Activated CD8-positive, alpha-beta memory T cell treated with anti-CD3 and anti-CD28 coated beads, Interleukin-2, amount 50 U/mL, for 4 hours (primary cell): ENCODE results near the gene GRAMD2B.
"Not testable (repeated sequence)": the region's sequence is repeated elsewhere in the genome, so short reads cannot be mapped to it uniquely, and the experiment has no call there.

ENCODE experiments used
- DNase-seq: peaks from one replicate; pipeline ENCODE4 v3.0.0-alpha.2; 2020

Gene GRAMD2B

DNA sequence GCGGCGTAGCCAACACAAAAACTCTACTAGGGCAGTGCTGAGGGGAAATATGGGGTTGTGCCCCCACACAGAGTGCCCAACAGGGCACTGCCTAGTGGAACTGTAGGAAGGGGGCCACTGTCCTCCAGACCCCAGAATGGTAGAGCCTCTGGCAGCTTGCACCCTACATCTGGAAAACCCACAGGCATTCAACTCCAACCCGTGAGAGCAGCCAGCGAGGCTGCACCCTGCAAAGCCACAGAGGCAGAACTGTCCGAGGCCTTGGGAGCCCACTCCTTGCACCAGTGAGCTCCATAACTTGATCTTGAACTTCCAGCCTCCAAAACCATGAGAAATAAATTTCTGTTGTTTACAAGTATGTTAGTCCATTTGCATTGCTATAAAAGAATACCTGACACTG, 27.7 kb downstream of the GRAMD2B start:
- no peak for DNase-seq

DNA sequence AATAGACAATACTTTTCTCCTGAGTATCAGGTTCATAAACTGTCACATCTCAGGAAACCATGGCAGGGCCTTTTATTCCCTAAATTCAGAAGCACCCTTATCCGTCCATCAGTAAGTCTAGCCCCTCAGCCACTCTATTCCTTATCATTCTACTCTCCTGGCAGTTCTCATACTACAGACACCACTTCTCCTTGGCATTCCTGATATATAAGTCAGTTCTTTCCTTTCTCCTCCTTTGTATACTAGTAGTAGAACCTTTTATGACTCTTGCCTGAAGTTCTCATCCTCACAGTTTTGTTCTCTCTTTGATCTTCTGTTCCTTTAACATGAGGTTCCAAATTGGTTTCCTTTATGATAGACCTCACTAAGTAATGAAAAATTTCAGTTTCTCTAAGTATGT, 29.3 kb downstream of the GRAMD2B start:
- no peak for DNase-seq

DNA sequence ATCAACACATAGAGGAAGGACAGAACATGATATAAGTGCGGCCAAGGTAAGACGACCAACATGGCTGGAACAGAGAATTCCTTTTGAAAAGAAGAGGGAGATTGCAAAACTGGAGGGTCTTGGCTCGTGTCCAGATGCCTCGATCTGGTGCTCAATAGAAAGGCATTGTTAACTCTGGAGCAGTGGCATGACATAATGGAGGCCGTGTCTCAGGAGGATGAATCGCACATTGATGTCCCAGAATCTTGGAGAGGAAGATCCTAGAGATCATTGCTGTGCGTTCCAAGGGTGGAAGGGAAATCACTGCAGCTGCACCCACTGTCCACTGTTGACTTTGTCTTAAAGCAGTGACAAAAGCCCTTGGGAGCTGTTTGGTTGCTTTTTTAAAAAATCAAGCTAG, 30.9 kb downstream of the GRAMD2B start:
- no peak for DNase-seq

DNA sequence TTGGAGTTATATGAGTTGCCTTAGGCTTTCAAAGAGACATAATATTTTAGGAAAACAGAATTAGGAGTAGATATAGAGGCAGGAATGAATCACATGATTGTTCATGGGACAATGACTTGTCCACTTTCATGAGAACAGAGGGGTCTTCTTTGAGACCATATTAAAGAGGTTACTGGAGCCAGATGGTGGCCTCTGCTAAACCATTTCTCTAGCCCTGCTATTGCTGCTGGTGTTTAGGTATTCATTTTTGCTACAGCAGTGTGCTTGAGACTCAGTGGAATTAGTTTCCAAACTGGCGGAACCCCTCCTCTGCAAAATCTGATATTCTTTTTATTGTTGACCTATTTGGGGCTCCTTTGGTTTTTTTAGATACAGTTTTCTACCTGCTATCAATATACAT, 31.3 kb downstream of the GRAMD2B start:
- DNase-seq = no peak

DNA sequence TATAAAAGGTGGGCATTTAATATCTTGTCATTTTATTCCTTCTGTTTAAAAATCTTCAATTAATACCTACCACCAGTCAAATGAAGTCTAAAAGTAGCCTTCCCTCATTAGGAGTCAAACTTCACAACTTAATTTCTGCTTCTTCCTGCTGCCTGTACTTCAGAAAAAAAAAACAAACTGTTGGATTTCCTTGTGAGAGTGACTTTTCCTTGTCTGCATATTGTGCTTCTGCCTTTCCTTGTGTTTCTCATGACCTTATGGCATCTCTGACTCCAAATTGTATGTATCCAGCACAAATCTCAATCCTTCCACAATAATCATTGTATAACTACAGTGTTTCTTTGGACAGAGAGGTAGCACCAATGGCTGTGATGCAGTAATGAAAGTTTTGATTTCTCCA, 32.1 kb downstream of the GRAMD2B start:
- no peak for DNase-seq

DNA sequence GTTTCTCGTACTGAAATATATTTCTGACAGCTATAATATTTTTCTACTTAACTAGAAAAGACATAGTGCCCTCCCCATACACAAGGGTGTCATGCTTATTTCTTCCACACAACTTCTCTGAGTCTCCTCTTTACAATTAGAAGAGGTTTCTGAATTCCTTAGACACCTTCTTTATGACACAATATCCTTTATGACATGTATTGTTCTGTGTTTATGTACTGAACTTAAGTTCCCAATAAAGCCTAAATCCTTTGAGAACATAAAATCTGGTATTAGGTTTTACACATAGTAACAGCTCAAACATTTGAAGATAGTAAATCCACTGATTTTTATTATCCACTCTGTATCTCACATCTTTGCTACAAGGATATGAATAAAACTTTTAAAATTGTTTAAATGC, 32.5 kb downstream of the GRAMD2B start:
- DNase-seq = no peak

DNA sequence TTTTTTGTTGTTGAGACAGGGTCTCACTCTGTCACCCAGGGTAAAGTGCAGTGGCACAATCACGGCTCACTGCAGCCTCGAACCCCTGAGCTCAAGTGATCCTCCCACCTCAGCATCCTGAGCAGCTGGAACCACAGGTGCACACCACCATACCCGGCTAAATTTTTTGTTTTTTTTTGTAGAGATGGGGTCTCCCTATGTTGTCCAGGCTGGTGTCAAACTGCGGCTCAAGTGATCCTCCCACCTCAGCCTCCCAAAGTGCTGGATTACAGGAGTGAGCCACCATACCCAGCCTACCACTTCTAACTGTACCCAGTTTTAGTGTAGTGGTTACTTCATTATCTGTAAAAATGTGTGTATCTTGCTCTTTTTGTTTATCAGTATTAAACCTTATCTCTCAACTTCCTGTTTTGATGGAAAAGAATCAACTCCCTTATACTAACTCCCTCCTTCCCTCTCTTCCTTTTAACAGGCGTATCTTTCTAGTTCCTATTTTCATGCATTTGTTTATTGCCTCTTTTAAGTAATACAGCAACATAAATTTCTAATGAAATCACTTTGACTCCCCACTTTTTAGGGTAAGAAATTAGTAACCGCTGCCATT, 33.1 kb downstream of the GRAMD2B start:
- no peak for DNase-seq

DNA sequence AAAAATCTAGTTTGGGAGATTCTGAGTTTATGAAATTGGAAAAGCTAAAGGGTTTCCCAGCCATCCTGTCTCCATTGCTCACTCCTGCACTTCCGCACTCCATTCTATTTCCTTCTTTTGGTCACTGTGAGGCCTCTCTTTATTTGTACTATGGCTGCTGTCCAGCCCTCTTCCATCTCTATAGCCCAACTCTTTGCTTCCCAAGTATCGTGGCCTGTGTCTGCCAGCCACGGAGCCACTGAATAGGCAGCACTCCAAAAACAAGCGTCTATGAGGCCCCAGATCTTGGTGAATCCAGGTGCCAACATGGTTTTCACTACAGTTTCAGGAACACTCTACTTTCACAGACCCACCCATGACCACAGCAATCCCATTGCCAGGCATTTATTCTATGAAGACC, 37.2 kb downstream of the GRAMD2B start:
- DNase-seq = no peak

DNA sequence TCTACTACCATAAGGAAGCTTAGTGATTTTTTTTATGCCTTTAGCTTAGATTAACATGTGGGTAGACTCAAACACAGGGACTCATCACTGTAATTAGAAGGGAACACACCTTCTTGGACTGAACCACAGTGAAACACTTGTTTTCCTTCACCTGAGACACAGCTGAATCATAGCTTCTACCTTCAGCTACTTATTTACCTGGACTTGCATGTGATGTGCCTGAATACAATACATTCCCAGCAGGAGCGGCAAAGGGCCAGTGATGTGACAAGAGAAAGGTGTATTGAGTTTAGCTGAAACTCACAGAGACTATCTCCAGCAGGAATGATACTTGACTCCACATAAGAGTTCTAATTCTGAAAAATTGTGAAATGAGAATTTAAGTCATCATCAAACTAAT, 37.8 kb downstream of the GRAMD2B start:
- no peak for DNase-seq

DNA sequence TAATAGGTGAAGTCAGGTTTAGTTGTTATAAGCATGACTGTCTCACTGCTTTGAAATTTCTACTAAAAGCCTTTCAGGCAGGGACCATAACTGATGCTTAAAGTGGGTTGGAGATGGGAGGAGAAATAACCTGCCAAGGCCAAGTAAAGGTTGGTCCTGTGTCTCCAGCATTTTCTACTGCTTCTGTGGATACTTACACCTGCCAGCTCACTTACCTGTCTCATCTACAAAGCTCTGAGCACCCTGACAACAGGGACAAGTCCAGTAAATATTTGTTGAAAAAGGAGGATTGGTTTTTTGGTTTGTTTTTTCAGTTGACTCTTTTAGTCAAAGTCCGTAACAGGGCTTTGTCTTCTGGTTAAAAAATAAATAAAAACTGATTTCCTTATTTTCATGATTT, 38.6 kb downstream of the GRAMD2B start:
- no peak for DNase-seq

DNA sequence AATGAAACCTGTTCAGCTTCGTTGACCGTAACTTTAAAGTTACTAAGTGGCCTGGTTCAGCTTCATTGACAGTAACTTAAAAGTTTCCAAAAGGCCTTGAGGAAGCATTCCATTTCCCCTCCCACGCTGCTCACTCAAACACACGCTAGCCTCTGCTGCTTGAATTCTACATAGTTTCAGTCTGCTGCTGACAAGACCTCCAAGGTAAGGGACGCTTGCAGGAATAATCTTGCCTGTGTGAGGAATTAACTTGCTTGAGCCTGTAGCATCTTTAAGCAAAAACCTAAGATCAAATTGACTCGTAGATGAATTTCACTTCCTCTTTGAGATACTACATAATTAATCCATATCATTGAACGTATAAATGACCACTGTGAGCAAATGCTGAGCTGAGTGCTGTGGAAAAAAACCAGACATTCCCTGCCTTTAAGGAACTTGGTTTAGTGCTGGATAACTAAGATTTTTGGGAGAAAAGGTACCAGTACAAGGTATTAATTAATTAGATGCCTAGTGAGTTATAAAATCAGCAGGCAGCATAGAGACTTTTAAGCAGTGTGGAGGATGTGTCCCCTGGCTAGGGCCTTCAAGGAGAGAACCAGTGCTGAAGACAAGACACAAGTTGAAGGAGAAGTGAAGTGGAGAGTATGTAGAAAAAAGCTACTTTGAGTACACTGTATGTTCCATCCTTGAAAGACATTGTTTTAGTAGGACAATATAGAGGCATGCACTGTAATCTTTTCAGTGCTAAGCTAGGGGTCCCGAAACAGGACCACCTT, 39.2 kb downstream of the GRAMD2B start:
- DNase-seq = no peak

DNA sequence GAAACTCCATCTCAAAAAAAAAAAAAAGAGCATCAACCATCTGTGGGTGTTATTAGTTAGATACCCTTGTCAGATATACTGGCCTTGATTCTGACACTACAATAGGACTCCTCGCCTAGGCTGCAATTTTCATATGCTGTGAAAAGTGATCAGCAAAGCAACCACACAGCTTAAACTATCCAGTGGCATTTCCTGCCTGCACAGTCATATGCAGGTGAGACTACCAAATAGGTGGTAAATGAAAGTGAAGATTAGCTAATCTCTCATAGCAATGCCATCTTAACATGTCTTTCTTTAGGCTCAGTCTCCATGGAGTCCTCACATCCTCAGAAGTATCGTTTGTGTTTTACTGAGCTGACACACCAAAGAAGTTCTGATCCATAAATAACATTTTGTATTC, 40.8 kb downstream of the GRAMD2B start:
- DNase-seq = no peak

DNA sequence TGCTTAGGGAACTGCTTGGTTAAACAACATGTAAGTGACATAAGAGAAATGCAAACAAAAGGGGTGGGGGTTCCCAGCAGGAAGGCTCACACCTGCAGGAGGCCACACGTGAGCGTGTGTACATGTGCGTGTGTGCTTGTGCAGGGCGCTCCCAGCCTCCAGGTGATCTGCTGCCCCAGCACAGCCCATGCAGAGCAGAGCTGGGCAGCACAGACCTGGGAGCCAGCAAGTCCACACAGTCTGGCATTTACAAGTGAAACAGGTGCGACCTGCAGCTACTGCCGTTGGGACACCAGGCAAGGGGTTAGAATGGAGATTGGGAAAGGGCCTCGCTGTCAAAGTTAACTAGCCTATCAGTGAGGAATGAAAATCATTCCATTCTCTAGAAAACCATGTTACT, 41.8 kb downstream of the GRAMD2B start:
- no peak for DNase-seq

DNA sequence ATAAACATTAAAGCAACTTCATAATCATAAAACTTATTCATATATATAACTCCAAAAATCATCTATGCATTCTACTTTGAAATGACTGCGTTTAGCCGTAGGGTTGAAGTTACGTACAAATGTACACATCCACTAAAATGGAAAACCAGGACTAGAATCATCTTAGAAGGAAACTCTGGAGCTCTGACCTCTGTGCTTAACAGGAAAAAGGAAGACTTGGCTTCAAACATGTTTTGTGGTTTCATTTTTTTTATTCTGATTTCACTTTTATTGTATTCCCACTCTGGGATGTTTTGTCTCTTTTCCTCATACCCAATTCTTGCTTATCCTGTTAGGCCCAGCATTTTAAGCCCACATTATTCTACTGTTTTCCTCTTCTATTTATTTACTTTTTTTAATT, 44.9 kb downstream of the GRAMD2B start:
- no peak for DNase-seq

DNA sequence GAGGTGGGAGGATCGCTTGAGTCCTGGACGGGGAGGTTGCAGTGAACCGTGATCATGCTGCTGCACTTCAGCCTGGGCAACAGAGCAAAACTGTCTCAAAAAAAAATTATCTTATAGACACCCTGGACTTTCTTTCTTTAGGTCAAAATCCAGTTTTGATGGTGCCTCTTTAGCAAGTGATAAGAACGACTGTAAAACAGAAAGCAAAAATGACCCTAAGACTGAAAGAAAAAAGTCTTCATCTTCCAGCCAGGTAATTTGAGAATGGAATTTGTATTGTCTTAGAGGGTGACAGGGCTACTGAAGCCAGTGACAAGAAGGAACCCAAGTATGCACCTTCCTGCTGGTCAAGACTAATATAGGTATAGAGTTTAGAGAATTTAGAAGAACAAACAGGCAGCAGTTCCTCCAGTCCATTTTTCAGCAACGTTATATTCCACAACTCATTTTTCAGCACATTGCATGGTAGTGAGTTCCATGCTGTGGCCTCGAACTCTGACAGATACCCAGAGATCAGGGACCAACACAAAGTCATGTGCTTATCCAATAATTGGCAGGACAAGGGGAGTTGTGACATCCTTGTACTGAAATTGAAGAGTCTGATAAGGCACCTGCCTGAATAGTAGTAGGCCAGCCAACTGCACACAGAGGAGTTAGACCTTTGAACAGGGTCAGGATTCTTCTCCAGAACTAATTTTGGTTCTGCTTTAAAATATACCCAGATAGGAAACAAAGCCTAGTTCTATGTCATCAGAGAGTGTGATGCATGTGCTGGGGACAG, 46.5 kb downstream of the GRAMD2B start:
- no peak for DNase-seq

DNA sequence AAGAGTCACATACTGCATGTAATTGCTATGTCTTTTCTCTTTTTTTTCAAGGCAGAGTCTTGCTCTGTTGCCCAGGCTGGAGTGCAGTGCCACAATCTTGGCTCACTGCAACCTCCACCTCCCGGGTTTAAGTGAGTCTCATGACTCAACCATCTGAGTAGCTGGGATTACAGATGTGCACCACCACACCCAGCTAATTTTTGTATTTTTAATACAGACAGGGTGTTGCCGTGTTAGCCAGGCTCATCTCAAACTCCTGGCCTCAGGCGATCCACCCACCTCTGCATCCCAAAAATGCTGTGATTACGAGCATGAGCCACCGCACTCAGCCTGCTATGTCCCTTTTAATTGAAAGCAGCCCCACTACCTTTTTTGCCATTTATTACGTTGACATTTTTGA, 47.3 kb downstream of the GRAMD2B start:
- DNase-seq = not testable (repeated sequence)

DNA sequence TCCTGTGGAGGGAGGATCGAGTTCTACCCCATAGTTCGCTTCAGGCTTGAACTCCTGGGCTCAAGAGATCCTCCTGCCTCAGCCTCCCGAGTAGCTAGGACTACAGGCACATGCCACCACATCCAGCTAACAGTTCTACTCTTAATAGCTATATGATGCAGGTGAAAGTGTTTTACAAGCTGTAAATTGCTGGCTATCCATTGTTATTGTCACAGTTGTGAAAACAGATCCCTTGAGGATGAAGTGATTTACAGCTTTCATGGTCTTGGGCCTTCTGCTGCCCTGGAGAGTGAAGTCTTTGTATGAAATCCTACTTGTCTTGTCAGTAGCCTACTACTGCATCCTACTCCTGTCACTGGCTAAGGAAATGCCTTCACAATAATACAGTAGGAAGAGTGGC, 48.0 kb downstream of the GRAMD2B start:
- DNase-seq = no peak

DNA sequence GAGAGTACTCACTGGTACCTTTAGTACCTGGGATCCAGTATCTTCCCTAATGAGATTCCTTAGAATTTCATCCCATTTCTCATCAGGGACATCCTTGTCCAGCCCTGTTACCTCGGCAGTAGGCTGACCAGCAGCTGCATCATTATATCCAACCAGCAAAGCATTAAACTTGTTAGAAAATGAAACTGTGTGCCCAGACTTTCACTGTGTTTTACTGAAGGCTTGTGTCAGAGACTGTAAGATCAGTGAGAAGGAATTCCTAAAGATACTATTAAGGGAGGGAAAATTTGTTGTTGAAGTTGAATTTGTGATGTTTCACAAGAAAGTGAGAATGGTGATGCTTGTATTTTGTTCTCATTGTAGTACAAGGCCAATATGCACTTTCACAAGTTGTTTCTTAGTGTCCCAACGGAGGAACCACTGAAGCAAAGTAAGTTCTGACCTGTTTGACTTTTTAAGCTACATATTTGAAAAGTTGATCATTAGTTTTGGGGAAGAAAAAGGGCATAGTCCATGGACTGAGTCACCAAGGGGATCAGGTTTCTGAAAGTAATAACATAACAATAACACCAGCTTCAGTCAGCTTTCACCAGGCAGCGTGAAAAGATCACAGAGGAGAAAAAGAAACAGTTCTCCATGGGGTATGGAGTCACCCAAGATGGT, 48.8 kb downstream of the GRAMD2B start:
- DNase-seq = no peak

DNA sequence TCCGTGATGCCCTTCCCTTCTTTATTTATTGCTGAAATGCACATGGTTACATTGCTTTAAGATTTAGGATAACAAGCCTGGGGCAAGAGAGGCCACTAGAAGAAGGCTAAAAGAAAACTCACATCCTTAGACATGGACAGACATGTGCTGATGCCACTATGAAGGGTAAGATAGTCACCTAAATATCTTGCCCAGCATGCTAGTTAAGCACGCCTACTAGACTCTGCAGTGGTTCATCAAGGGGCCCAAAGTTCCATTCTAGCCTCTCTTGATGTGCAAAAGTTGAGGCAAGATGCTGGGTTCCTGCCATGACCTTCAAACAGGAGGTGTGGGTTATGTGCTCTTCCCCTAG, 49.3 kb downstream of the GRAMD2B start:
- no peak for DNase-seq

DNA sequence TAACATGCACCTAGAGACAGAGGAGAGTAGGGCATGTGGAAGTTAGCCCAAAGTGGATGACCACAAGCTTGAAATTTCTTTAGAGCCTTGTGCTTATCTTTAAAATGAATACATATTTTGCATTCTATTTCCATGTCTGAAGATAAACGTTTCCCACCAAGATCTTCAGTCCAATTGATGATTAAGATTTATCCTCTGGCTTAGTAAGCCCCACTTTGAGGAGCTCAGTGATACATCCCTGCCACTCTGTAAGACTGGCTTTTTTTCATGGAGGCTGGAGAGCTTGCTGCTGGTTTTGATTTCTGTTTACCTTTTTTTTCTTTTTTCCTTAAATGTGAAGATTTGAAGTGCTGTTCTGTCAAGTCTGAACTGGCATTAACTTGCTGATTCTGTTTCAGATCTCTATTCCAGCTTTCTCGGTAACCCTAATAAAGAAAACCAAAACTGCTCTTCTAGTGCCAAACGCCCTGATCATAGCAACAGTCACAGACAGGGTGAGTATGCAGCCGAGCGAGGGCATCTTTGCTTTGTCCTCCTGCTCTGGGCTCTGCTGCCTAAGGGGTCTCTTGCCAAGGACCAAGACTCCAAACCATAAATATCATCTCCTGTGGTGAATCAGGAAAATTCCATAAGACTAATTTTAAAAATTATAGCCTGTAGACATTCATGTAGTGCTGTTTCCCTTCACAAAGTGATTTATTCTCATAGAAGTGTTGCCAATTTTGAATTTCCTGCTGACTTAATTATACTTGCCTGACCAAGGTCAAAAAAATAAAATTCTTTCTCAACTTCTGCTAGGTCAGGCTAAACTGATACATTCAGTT, 54.3 kb downstream of the GRAMD2B start:
- DNase-seq = no peak

DNA sequence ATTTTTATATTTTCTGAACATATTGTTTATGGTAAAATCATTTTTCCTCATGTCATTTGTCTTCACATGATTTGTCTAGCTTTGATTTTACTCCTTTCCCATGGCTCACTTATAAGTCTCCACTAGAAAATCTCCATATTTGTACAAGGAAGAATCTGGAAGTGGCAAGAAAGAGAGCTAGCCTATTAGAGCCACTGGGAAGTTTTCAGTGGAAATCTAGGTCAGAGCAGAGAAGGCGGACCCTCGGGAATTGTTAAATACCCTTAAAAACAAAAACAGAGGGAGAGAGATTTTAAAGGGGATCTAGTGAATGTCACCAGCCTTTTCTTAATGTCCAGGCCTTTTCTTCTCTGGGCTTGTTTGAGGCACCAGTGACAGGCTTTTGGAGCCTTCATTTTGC, 56.6 kb downstream of the GRAMD2B start:
- no peak for DNase-seq

DNA sequence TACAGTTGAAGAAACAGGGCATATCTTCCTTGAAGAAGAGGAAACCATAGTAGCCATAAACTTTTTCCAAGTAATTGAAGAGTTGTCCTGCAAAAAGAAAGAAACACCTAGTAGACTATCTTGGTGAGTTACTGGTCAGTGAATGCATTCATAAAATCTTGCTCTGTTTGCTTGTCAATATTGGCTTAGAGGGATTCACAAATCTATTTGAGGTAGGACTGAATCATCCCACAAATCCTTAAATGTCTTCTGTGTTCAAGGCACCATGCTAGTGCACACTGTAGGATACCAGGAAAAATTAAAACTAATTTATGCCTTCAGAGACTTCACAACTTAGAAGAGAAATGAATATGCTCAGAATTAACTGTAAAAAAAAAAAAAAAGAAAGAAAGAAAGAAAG, 57.6 kb downstream of the GRAMD2B start:
- no peak for DNase-seq

DNA sequence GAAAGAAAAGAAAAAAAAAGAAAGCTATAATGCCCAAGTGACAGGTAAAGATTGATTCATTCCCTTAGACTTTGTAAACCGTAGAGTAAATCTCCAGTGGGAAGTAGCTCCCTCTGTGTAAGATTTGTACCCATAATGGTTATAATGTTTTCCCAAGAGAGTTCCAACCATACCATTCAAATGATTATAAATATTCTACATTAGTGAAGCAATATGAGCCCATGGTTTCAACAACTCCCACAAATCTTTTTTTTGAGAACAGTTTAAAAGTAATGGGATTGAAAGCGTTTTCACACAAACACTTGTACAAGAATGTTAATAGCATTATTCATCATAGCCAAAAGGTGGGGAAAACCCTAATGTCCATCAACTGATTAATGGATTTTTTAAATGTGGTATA, 58.0 kb downstream of the GRAMD2B start:
- DNase-seq = no peak
